HG03521 (cell line): ENCODE measurements around the gene FPR2.
"Not testable (repeated sequence)": the region's sequence is repeated elsewhere in the genome, so short reads cannot be mapped to it uniquely, and the experiment has no call there.

Source experiments
- ATAC-seq: cut with Tn5 transposase; IDR thresholded peaks from one replicate; pipeline ENCODE4 v1.9.1; 2021; ENCODE audit warnings: mild to moderate bottlenecking, moderate library complexity; ENCODE audit not compliant: unreplicated experiment

FPR2 gene

GRCh38 chr19:51739466-51740213, 21.3 kb upstream of the FPR2 start:
- no peak for ATAC-seq

DNA sequence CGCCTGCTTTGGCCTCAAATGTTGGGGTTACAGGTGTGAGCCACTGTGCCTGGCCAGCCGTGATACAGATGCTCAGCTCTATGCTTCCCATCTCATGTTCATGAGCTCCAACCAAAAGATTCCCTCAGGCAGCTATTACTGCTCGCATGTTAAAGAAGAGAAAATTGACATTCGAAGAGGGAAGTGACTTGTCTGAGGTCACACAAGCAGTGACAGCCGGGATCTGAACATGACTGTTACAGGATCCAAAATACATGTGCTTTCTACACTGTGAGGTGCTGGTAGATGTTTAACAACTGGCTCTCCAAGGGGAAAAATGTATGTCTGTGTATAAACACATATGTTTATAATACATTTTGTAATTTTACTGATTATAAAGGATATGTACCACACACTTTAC, 20.6 kb upstream of the FPR2 start:
- no peak for ATAC-seq

DNA sequence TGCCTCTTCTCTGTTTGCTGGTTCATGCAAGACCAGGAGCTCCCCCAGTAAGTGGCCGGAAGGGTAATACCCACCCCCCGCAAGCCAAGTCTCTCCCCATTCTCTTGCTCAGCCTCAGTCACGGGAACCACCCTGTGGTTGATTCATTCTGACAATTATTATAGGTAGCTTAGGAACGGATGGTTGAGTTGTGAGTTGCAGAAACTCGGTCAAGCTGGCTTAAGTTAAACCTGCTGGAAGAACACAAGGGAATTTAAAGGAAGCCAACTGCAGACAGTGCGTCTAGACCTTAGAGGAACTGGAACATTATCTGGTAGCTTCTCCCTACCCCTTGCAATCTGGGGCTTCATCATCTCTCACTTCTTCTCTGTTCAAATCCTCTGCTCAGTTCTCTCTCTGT, 18.2 kb upstream of the FPR2 start:
- ATAC-seq: no peak

DNA sequence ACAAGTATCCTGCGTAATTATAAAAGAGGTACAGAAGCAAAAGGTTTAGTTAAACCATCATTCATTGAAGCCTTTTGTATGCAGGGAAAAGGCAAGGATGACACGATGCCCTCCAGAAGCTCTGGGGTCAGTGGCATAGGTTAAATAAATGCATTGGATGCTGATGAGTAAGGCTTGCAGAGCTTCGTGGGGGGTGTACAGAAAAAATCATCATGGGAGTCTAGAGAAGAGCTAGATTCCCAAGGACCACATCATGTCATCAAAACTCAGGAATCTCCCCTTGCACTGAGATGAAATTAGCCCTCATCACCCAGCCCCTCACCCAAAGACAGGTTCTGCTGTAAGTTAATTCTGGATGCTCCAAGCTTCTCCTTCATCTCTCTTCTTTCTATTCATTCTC, 17.6 kb upstream of the FPR2 start:
- no peak for ATAC-seq

DNA sequence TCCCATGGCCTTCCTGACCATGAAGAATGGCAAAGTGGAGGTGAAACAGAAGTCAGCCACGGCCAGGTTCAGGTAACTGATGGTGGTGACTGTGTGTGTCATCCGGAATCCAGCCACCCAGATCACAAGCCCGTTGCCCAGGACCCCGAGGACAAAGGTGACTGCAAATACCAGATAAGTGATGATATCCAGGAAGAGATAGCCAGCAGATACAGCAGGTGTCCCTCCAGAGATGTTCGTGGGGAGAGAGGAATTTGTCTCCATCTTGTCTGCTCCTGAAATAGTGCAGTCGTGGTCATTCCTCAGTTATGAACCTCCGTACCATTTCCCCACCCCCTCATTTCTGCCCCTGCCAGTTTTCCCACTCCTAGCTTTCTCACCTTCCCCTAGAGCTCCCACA, 14.2 kb upstream of the FPR2 start:
- no peak for ATAC-seq

DNA sequence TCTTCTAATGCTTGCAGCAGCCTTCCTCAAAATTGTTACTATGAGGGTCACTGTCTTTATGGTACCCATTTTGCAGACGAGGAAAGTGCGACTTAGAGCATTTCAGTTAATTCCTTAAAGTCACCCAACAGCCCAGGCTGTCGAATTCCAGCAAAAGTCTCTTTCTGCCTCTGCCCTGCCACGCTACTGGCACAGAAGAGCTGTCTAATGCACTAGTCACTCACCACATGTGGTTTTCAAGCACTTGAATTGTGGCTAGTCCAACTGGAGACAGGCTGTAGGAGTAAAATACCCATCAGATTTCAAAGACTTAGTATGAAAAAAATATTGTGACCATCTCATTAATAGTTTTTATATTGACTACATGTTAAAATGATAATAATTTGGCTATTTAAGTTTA, 11.0 kb upstream of the FPR2 start:
- ATAC-seq: no peak

DNA sequence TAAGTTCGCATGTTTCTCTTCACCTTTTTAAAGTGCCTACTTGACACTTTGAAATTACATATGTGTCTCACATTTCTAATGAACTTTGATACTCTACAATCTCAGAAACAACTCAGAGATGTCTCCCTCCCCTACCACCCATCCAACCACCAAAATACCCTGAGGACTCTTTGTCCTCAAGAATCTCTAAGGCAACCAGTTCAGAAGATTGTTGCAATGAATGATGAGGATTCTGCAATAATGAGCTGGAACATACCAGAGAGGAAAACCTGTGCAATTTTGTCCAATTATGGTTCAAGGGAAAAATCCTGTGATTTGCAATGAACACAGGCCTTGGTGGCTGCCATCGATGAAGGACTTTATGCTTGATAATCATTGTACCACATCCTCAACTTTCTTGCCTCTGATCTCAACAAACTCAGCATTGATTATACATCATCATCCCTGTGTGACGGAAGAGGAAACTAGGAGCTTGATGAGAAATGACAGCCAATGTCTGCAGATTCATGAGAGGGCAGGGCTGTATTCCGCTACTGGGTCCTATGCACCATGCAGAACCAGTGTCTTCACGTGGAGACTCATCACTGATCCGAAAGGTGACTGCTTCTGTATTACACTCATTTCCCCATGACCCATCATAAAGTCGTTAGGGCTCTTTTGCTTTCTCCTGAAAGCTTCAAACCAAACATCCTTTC, 10.4 kb upstream of the FPR2 start:
- no peak for ATAC-seq

DNA sequence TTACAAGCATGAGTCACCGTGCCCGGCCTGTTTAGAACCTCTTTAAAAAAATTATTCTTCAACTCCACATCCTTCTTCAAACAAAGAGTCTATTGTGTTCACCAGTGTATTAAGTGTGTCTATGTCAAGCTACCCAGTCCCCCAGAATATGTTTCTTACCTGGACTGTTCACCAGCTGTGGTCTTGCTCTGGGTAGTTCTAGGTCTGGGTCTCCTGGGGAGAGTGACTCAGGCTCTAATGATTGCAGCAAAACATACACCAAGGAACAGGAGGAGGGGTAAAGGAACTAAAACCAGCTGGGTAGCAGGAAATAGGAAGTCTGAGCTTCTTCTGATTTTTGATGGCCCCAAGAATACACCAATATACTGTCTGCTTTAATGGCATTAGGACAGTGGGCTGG, 9.3 kb upstream of the FPR2 start, which contains the start of gene FPR1:
Gene FPR1, minus strand, starts transcription at position 224 of the 400 bp plus-strand sequence. CDS start 4,884 bp downstream, outside the sequence.
- ATAC-seq: no peak

DNA sequence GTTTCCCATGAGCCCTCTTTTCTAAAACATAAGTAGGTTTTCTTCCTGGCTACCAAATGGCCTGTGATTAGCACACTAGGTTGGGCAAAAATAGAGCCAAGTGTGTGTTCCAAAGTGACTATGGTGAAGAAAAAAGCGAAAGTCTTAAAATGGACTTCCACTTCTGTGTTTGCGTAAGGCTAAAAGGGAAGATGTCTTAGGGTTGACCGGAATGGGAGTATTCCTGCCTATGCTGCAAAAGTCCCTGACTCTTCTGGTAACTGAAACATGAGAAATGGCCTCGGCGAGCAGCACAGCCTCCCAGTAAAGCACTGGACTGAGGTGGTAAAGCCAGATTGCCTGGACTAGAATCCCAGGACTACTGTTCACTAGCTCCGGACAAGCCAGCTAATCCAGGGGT, 6.9 kb upstream of the FPR2 start:
- no peak for ATAC-seq

DNA sequence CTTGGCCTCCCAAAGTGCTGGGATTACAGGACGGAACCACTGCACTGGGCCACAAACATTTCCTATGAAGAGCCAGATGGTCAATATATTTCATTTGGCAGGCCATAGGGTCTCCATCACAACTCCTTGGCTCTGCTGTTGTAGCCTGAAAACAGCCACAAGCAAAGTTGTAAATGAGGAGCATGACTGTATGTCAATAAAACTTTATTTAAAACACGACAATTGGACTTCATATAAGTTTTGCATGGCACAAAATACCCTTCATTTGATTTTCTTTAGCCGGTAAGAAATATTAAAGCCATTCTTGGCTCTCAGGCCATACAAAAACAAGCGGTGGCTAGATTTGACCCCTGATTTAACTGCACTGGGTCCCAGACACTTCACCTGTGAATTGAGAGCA, 6.2 kb upstream of the FPR2 start:
- no peak for ATAC-seq

DNA sequence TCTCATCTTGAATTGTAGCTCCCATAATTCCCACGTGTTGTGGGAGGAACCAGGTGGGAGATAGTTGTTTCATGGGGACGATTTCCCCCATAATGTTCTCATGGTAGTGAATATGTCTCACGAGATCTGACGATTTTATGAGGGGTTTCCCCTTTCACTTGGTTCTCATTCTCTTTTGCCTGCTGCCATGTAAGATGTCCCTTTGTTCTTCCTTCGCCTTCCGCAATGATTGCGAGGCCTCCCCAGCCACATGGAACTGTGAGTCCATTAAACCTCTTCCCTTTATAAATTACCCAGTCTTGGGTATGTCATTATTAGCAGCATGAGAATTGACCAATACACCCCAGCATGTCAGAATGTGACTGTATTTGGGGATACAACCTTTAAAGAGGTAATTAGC, 5.4 kb upstream of the FPR2 start:
- no peak for ATAC-seq

- ATAC-seq: no peak
Measured at GRCh38 chr19:51761696-51762095, 716 bp downstream of the FPR2 start.

GRCh38 chr19:51765086-51765485, 4.1 kb downstream of the FPR2 start:
- ATAC-seq: no peak

GRCh38 chr19:51766461-51766860, 5.5 kb downstream of the FPR2 start:
- ATAC-seq: no peak

DNA sequence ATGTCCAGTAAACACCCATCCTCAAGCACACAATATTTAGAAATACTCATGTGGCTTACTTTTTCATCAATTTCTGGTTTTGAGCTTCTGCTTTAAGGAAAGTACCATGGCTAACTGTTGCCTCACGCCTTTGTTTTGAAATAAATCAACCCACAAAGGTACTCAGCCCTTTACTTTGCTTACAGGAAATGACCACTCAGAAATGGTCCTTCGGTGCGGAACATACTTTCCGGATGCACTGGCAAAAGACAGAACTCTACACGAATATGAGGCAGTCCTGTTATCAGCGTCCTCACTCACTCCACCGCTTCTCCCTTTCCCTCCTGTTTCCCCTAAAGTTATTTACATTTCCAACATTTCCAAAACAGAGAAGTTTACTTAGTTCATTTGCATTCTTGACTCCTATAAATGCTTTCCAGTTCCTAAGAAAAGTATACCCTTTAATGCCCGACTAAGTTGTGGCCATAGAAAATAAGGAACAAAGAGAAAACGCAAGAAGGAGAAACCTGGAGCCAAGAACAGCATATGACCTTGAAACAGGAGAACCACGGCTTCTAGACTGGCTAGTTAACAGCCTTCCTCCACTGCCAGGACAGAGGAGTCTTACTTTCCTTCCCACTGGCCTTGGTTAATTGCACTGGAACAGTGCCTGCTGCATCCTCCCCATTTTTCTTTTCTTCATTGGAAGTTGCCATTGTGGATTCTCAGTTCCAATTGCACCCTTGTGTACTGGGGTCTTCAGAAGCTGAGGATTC, 10.6 kb downstream of the FPR2 start:
- ATAC-seq: no peak

GRCh38 chr19:51772977-51773376, 12.0 kb downstream of the FPR2 start:
- no peak for ATAC-seq

DNA sequence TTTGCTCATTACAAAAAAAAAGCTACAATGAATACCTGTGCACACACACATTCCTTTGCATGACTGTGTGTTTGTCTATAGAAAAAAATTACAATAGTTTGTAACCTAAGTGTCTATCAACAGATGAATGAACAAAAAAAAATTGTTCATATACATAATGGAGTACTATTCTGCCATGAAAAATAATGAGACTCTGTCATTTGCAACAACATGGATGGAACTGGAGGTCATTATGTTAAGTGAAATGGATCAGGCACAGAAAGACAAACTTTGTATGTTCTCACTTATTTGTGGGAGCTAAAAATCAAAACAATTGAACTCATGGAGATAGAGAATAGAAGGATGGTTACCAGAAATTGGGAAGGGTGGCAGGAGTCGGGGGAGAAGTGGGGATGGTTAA, 15.6 kb downstream of the FPR2 start:
- not testable (repeated sequence) for ATAC-seq

DNA sequence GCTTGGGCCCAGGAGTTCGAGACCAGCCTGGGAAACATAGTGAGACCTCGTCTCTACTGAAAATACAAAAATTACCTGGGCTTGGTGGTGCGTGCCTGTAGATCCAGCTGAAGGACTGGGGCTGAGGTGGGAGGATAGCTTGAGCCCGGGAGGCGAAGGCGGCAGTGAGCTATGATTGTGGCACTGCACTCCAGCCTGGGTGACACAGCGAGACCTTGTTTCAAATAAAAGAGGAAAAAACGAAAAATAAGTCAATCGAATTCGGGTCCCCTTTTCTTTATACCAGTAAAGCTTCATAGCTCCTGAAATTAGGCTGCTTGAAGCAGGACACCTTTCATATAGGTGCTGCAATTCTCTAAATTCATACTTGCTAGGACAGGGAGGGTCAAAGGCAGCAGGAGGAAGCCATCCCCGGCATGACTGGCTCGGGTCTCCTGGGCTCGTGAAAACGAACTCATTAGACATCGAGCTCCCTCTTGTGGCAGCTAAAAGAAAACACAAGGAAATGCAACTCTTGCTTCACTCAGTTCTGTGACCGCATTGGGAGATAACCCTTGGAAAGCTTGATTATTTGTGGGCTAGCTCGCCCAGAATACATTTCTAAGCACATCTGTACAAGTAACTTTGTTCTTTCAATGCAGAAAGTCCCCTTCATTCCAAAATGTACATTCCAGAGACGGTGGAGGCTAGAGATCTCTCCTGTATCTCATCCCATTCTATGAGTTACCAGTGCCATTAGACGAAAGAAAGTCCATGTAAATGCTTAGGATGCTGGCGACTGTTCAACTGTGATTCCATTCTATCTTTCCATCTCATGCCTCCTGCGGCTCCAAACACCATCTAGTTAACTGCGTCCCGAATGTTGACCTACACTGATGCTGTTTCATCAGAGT, 16.8 kb downstream of the FPR2 start:
- ATAC-seq: no peak

DNA sequence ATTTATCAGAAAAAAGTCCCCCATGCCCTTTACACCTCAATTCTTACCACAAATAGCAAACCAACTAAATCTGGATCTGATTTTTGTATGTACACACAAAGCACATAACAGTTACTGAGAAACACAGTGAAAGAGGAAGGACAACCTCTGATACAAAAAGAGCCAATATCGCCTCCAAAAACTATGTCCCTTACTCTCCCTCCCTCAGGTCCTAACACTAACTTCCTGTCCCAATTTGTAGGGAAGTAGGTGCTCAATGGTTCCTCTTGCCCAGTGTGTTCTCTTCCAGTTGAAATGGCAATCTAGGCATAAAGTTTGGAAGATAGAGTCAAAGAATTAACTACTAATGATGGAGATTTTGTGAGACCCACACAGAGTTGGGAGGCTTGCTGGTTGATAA, 18.2 kb downstream of the FPR2 start:
- no peak for ATAC-seq

DNA sequence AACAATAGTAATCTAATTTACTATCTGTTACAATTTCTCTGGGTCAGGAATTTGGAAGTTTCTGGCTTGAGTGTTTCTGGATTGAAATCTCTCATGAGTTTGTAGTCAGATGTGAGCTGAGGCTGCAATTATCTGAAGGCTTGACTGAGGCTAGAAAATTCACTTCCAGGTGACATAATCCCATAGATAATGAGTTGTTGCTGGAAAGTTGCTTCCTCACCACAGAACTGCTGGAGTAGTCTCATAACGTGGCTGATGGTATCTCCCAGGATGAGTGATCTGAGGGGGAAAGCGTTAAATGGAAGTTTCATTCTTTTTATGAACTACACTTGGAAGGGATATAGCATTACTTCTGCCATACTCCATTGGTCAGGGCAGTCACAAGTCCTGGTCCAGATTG, 18.7 kb downstream of the FPR2 start:
- no peak for ATAC-seq

- no peak for ATAC-seq
Measured at GRCh38 chr19:51780270-51780669, 19.3 kb downstream of the FPR2 start.
